HG02973 (cell line): ENCODE results near the gene FAM174C.

Experiments
- ATAC-seq: cut with Tn5 transposase; IDR thresholded peaks from one replicate; pipeline ENCODE4 v1.9.1; 2021; ENCODE audit warnings: moderate library complexity; ENCODE audit not compliant: unreplicated experiment

Gene FAM174C

GRCh38 chr19:1249990-1250436 is 25.3 kb upstream of the FAM174C start:
- no peak for ATAC-seq

- no peak for ATAC-seq
These were observed 24.7 kb upstream of the FAM174C start for GRCh38 chr19:1250437-1251260.

DNA sequence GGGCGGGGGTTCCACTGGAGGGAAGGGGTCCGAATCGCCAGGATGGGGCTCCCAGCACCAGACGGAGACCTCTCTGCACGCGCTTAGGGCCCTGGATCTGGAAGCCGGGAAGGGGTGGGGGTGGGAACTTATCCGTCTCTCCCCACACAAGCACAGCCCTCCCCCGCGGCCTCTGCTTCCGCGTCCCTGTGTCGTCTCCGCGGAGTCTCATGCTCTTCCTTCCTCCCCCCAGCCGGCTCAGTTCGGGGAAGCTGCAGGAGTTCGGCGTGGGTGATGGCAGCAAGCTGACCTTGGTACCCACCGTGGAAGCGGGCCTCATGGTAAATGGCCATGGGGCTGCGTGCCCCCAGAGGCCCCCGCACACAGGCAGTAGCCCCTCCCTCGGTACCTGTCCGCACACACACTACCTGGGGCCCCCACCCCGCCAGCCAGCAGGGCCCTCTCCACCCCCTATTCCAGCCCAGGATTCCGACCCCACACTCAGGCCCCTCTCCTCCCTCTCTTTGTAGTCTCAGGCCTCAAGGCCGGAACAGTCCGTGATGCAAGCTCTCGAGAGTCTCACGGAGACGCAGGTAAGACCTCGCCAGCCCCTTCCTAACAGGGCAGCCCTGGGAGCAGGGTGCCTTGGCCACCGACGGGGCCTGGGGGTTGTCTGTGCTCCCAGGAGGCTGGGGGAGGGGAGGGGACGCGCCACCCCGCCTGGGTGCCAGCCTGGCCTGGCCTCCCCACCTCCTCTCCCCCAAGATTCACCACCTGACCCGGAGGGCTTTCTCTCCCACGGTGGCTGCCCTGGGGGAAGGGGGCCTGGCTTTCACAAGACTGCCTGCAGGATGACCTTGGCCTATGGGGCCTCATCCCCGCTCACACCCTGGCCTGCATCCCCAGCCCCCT is 23.8 kb upstream of the FAM174C start:
- no peak for ATAC-seq

DNA sequence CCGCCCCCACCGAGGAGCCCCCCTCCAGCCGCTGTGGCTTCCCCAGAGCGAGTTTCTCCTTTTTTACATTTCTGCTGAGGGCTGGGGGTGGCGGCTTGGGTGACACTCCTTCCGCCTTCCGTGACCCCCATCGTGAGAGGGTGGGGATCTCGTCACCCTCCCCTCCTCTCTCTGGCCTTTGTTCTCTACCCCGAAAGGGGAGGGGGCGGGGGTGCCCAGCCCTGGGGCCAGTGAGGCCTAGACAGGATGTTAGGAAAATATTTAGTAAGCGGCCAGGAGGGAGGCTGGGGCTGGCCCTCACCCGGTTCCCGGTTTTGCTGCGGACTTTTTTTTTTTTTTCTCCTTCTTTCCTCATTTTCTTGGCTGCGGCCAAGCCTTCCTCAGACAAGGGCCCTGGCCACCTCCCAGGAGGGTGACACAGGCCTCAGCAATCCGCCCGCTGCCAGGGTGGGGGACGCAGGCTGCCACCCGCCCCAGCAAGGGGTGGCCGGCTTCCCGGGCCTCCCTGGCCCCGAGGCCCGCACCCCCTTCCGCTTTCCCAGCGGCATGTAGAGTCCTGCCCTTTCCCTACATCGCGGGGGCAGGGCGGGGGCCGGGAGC is 23.0 kb upstream of the FAM174C start:
- no peak for ATAC-seq

- ATAC-seq, result no peak
These were observed 22.4 kb upstream of the FAM174C start for GRCh38 chr19:1252821-1253513.

DNA sequence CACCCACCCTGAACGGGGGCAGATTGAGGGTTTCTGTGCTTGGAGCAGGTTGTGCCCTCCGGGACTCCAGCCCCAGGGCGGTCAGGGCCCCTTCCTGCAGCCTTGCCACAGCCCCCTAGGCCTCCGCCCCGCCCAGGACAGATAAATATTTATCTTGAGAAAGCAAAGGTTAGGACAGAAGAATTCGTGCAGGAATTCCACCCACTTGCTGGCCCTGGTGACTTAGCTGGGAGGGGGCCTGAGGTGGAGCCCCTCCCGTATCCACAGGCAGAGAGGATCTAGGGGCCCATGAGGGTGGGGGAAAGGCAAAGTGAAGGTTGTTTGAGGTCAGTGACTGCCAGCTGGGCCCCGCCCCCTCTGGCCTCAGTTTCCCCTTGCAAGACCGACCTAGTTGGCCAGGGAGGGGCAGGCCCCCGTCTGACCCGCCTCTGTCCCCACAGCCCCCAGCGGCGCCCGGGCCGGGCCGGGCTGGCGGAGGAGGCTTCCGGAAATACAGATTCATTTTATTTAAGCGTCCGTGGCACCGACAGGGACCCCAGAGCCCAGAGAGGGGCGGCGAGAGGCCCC is 21.7 kb upstream of the FAM174C start:
- ATAC-seq, result no peak

DNA sequence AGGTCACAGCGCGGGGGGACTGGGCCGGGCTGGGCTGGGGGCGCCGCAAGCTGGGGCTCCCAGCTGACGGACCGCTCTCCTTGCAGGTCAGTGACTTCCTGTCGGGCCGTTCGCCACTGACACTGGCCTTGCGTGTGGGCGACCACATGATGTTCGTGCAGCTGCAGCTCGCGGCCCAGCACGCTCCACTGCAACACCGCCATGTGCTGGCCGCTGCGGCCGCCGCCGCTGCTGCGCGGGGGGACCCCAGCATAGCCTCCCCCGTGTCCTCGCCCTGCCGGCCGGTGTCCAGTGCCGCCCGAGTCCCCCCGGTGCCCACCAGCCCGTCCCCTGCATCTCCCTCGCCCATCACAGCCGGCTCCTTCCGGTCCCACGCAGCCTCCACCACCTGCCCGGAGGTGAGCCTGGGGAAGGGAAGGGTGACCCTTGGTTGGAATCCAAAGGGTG is 21.2 kb upstream of the FAM174C start:
- ATAC-seq, result no peak

GRCh38 chr19:1254530-1255185 is 20.7 kb upstream of the FAM174C start:
- no peak for ATAC-seq

DNA sequence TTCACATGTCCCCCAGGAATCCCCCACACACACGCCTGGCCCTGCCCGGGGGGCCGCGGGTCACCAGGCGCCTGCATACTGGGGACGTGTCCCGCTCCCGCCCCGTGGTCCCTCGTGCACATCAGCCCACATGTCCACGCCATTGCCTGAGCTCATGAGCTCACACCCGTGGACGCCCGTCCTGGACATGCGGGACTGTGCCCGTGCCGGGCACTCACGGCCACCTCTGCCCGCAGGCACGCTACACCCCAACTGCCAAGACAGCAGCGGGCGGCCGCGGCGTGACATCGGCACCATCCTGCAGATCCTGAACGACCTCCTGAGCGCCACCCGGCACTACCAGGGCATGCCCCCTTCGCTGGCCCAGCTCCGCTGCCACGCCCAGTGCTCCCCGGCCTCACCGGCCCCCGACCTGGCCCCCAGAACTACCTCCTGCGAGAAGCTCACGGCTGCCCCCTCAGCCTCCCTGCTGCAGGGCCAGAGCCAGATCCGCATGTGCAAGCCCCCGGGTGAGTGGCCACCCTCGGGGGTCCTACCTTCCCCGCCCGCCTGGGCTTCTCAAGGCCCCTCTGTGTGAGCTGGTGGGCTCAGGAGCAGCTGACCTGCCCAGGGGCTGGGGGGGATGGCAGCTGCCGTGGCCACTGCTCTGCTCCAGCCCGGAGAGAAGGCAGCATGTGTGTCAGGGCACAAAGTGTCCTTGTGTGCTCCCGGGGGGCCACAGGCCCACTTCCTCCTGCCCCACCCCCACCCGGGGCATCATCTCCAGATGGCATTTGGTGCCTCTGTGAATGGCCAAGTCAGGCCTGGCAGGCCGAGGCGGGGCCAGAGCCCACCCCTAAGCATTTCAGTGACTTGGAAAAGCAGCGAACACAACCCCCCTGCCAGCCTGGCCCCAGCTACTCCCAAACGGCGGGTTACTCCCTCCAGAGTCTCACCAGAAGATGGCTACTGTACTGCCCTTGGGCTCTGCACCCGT is 19.9 kb upstream of the FAM174C start:
- ATAC-seq, result no peak

- ATAC-seq, result no peak
These were observed 18.5 kb upstream of the FAM174C start for GRCh38 chr19:1256646-1257474.

DNA sequence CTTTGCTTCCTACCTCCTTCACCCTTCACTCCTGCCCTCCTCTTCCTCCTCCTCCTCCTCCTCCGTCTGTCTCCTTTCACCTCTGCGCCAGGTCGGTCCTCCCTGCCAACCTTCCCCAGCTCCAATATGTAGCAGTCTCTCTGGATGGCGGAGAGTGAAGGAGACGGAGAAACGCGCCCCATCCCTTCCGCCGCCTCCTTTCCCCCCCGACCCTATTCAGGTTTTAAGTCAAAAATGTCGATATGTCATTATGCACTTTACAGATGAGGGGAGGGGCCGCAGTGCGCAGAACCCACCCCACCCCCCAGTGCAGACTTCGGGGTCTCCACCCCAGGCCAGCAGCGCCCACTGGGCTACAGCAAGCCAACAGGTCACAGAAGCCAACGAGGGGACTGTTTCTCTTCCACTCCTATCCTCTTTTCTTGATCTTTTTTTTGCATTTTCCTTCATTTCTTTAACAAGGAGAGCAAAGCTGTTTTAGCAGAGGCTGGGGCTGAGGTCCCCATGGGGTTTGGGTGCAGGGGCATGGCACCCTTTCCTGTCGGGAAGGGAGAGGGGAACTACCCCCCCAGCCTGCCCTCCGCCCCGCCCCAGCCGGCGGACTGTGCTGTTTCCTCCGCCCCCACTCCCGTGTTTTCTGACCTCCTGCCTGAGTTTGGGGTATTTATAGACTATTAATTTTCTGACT is 17.7 kb upstream of the FAM174C start:
- ATAC-seq, result no peak

DNA sequence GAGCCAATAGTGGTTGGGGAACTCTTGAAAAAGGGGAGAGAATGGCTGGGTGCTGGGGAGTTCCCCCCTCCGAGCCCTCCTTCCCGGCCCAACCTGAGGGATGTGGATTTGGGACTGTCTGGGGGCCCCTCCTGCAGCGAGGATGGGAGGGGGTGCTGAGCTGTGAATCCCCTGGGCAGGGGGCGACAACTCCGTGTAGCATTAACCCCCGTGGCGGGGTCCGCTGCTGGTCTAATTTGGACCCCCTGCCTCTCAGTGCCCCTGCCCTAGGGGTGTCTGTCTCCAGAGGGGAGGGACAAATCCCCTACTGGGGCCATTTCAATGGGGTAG is 17.2 kb upstream of the FAM174C start:
- no peak for ATAC-seq

GRCh38 chr19:1258707-1259205 is 16.6 kb upstream of the FAM174C start:
- ATAC-seq, result no peak

DNA sequence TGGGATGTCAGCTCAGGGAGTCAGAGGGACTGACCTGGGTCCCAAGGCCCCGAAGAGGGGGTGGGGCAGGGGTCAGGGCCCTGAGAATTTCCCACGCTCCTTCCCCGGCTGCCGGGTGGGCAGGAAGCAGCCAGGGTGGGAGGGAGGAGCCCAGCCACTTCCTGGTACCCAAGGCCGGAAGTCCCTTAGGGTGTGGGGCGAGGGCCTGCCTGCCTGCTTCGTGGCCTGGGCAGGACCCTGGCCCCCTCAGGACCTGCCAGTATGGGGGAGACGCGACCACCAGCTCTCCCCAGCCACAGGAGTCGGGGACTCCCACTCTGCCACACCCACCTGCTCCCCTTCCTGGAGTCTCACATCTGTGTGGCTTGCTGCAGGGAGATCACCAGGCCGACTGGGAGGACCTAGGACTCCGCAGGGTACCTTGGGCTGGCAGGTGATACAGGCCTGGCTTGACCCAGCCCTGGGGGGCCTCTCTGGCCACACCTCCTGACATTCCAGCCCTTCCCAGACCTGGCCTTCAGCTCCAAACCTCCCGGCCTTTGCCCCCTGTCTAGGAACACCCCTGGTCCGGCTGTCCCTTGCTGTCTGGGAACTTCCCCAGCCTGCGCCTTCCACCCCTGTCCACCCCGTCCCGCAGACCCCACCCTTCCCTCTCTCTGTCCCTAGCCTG is 16.0 kb upstream of the FAM174C start:
- ATAC-seq, result peak; percentile 28

- no peak for ATAC-seq
These were observed 15.2 kb upstream of the FAM174C start for GRCh38 chr19:1259876-1260748.
